Left ventricle myocardium superior (tissue), 1 donor: Measurements from ENCODE around the gene YWHAE. TPM values are rescaled to one million over a fixed set of nuclear protein-coding genes. Genes with fewer than 3 reads are reported as not detected.

Experiments
- ATAC-seq: fragments of 200-7000 bp; cut with Tn5 transposase; one replicate; pipeline ENCODE4 v1.9.1; 2020; ENCODE audit warnings: mild to moderate bottlenecking, moderate library complexity
- DNase-seq: peaks from one replicate; pipeline ENCODE4 v3.0.0-alpha.2; 2020
- intact Hi-C: fragments of 100-400 bp; cut with micrococcal nuclease; formaldehyde crosslinking; loops from one replicate; pipeline ENCODE4 v1.11.0; 2022
- total RNA-seq: library from RNA; stranded (reverse); fragmentation: NEBNext Ultra II Directional; extraction: Animal tissue kit (Norgen Biotek cat#: 25700); gene quantifications from one replicate; pipeline ENCODE4 v1.2.1, GENCODE V29; 2021
- donor health status: DM: no; HTN: yes; CAD: no; lungs with severe emphysema.

Gene YWHAE
- total RNA-seq, 1 donor from 2014 or later, result 620 TPM

- intact Hi-C loops, result no loop called here
- ATAC-seq (no peak), DNase-seq (no peak)
Observed at GRCh38 chr17:1304522-1304921, 95.5 kb downstream of the YWHAE start.

DNA sequence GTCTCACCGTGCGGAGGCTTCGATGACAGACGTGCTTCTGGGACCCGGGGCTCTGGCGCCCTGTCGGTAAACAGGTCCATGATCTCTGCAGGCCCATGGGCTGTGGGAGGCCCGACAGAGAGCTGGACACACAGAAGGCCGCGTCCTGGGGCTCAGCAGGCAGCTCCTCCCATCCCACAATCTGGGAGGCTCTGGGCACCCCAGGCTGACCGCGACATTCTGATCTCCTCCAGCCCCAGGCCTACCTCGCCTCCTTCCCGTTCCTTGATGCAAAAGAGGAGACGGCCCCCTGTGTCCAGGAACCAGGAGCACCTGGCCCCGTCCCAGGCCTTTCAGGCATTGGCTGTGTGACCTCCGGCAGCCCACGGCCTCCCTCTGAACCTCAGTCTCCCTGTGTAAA, 97.3 kb downstream of the YWHAE start:
- DNase-seq (no peak), ATAC-seq (no peak)
- intact Hi-C loops, result no loop called here

- DNase-seq (no peak), ATAC-seq (no peak)
- intact Hi-C loops, result no loop called here
Observed at GRCh38 chr17:1301546-1301945, 98.5 kb downstream of the YWHAE start.

DNA sequence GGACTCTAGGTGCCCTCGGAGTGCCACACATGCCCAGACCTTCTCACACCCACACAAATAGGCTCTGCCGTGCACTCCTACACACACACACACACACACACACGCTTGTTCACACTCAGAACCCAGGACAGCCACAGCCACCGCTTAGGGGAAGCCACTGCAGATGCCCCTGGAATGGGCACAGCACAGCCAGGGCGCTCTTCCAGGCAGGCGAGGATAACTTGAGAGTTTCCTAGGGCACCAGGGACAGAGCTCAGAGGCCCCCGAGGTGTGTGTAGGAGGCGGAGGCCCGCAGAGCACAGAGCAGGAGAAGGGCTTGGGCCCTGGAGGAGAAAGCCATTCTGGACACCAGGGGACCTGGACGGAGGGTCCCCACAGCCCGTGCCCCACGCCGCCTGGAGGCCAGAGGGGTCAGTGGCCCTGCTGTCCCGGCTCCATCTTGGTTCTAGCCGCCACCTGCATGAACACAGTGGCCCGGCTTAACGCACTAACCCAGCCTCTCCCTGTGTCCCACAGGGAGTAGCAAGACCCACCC, 99.6 kb downstream of the YWHAE start:
- ATAC-seq (no peak), DNase-seq (no peak)
- intact Hi-C loops, result no loop called here

DNA sequence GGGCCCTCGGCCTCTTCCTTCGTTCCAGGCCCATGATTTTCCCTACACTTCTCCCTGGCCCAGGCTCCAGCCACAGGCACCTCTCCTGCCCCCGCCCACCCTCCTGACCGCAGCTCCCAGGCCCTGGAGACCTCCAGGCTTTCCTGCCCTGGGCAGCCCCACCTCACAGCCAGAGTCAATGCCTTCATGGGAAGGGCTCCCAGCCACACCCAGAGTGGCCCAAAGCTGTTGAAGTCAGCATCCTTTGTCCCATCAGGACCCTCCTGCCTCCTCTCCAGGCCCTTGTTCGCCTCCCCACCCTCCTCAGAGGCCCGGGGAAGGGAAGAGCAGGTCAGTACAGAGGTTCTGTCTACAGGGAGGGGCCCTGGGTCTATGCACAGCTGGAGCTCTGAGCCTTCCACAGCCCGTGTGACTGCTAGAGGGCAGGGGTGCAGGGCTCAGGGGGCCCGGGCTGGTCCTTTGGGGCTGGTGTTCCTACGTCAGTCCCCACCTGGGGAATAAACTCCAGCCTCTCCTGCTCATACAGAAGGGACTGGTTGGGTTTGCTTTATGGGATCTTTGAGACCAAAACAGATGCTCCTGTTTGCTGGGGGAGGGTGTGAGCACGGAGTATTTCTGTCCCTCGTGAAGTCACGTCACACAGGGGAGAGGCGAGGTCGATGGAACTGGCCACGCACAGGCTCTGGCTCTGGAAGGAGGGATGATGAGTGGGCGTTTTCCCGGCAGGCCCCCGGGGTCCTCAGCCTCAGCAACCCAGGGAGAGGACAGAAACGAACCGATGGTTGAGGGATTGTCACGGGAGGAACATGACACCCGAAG, 100.3 kb downstream of the YWHAE start:
- DNase-seq (peak; percentile 43), ATAC-seq (peak; percentile 83)
- intact Hi-C loops, result no loop called here

DNA sequence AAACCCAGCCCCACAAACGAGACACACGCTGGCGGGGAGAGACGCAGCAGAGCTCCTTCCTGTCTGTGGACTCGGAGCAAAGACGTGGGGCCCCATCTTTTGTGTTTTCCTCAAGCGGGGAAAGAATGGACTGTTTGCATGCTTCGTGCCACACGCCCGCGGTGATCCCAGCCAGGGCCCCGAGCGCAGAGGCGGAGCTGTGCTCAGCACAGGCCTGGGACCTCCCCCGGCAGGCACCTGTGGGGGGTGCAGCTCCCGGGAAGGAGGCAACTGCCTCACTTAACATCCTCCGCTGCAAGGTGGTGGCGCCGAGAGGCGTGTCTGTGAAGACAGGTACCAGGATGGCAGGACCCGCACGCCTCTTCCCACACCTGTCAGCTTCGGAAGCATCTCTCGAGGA, 101.4 kb downstream of the YWHAE start:
- ATAC-seq (no peak), DNase-seq (no peak)
- intact Hi-C loops, result no loop called here

Other genes with a start within 250 kb of the YWHAE start
- 167 TPM for gene ABR, start 220.2 kb downstream of the YWHAE start, total RNA-seq
- not detected for gene BHLHA9, start 129.8 kb downstream of the YWHAE start, total RNA-seq
- 0.79 TPM for gene TRARG1, start 120.6 kb downstream of the YWHAE start, total RNA-seq
- gene CRK, start 56.0 kb upstream of the YWHAE start, total RNA-seq, result 37.9 TPM
- gene MYO1C, start 92.5 kb upstream of the YWHAE start, total RNA-seq, result 200 TPM
- 39.1 TPM for gene INPP5K, start 116.4 kb upstream of the YWHAE start, total RNA-seq
- gene PITPNA, start 162.6 kb upstream of the YWHAE start, total RNA-seq, result 52.6 TPM
- 3.1 TPM for gene SLC43A2, start 228.6 kb upstream of the YWHAE start, total RNA-seq
- gene SCARF1, start 245.5 kb upstream of the YWHAE start, total RNA-seq, result 13.1 TPM
- 81.4 TPM for gene RILP, start 249.6 kb upstream of the YWHAE start, total RNA-seq